ENCODE measurements around the gene CRIP2. TPM values are rescaled to one million over a fixed set of nuclear protein-coding genes. Genes with fewer than 3 reads are reported as not detected.

Gene CRIP2
- total and polyA plus RNA-seq, 10 of the 15 experiments (the other 5 are each of a cell fraction or from before 2014, with no cell fraction given), result 0.04 to 0.62 (median 0.37) TPM; not detected in 5

- CTCF ChIA-PET, result no interaction called here
Observed at GRCh38 chr14:105501504-105502291, 27.1 kb downstream of the CRIP2 start.

DNA sequence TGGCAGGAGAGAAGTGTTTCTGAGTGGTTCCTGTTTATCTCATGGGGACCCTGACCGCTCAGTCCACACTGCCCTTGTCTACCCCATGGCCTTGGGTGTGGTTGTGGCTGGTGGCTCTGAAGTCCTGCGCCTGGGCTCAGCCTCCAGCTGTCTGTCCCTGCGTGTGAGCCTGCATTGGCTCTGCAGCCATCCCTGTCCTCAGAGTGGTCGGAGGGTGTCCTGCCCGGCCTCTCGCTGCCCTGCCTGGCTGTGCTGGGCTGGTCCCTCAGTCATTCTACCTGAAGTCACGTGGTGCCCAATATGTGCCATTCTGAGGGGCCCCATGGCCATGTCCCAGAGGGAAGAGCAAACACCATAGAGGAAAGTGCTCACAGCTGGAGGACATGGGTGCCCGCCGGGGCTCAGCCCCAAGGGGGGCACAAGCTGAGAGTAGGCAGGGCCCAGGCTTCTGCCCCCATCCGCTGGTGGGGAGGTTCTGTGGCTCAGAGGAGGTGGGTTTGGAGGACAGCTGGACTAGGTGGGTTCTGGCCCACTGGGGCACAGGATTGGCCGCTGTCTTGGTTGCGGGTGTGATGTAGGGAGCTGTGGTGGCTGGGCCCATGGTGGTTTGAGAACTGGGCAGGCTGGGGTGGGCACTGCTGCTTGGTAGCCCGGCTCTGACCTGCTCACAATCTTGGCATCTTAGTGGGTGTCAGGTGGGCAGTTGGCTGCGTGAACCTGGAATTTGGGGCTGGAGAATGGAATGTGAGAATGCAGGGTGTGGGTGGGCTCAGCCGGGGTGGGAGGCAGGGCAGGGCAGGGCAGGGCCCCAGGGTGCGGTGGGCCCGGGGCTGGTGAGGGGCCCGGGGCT, 28.1 kb downstream of the CRIP2 start:
- TF ChIP-seq BCL11A (IDR thresholded peaks at IDR 0.05; ENCODE audit: low read depth, low read length), result no peak
- TF ChIP-seq IKZF1 (conservative IDR thresholded peaks at IDR 0.05), result no peak
- TF ChIP-seq USF1 (IDR thresholded peaks at IDR 0.05; ENCODE audit: borderline replicate concordance, extremely low read length, insufficient read depth, low read depth, low read length), result peak; percentile 27
- ChIA-PET POLR2A (no interaction called here), CTCF (no interaction called here), RAD21 (ENCODE audit: unreplicated experiment) (no interaction called here), SMC1A (ENCODE audit: uncharacterized antibody, unreplicated experiment) (no interaction called here)
- intact Hi-C loops (cut with micrococcal nuclease; ENCODE audit: unreplicated experiment) (no loop called here), in situ Hi-C loops (cut with MboI) (no loop called here)
- DNase-seq (ENCODE audit: low read depth, low spot score) (no peak), ATAC-seq (no peak), FAIRE-seq (no peak)
- Histone ChIP-seq H2AFZ (ENCODE audit: control insufficient read depth, low read depth, low read length) (no peak overlapping the region), H3K4me2 (ENCODE audit: control insufficient read depth, insufficient read depth) (no peak overlapping the region), H3K27ac (ENCODE audit: control insufficient read depth, insufficient read depth) (no peak overlapping the region), H3K9ac (ENCODE audit: control insufficient read depth, insufficient read depth, low read length) (no peak overlapping the region), H3K27me3 (replicated peaks in 1 of 2; ENCODE audit: control insufficient read depth in 2 of 2, insufficient read depth in 2 of 2, low read length in 1 of 2) (no peaks in the 10 kb centered on the region; a peak in 1 of 4 replicates), H3K4me1 (ENCODE audit: control insufficient read depth, insufficient read depth, low read length) (no peaks in the 10 kb centered on the region), H3K4me3 (no peak overlapping the region), H3K79me2 (ENCODE audit: control insufficient read depth, insufficient read depth, low read length) (no peaks in the 10 kb centered on the region), H3K9me3 (replicated peaks; ENCODE audit: control insufficient read depth, insufficient read depth, low read length) (no peaks in the 10 kb centered on the region), H4K20me1 (ENCODE audit: control insufficient read depth, insufficient read depth) (no peaks in the 10 kb centered on the region), H3K36me3 (ENCODE audit: control insufficient read depth in 2 of 2, insufficient read depth in 2 of 2, low read length in 1 of 2) (no peaks in the 10 kb centered on the region)
- 78% methylated on average over 13 of the region's 18 CpGs for WGBS (ENCODE audit: insufficient coverage, insufficient replicate concordance, low lambda C conversion rate, missing lambda C conversion rate)
- no TSS peak for BruUV-seq (replicated peaks)

More at GRCh38 chr14:105501504-105502291, 27.1 kb downstream of the CRIP2 start:
- Histone ChIP-seq H3K9ac (ENCODE audit: control insufficient read depth, insufficient read depth, low read length) (no peak overlapping the region), H3K36me3 (ENCODE audit: control insufficient read depth in 2 of 2, insufficient read depth in 2 of 2, low read length in 1 of 2) (no peaks in the 10 kb centered on the region), H3K79me2 (ENCODE audit: control insufficient read depth, insufficient read depth, low read length) (no peaks in the 10 kb centered on the region), H4K20me1 (ENCODE audit: control insufficient read depth, insufficient read depth) (no peaks in the 10 kb centered on the region), H3K27ac (ENCODE audit: control insufficient read depth, insufficient read depth) (no peak overlapping the region), H3K9me3 (replicated peaks; ENCODE audit: control insufficient read depth, insufficient read depth, low read length) (no peaks in the 10 kb centered on the region), H3K4me1 (ENCODE audit: control insufficient read depth, insufficient read depth, low read length) (no peaks in the 10 kb centered on the region), H3K4me3 (no peak overlapping the region), H2AFZ (ENCODE audit: control insufficient read depth, low read depth, low read length) (no peak overlapping the region), H3K27me3 (replicated peaks in 1 of 2; ENCODE audit: control insufficient read depth in 2 of 2, insufficient read depth in 2 of 2, low read length in 1 of 2) (no peaks in the 10 kb centered on the region), H3K4me2 (ENCODE audit: control insufficient read depth, insufficient read depth) (no peak overlapping the region)
- FAIRE-seq (no peak), ATAC-seq (no peak), DNase-seq (ENCODE audit: low read depth, low spot score) (no peak)
- RAD21 ChIA-PET (ENCODE audit: unreplicated experiment), result no interaction called here
- intact Hi-C loops (cut with micrococcal nuclease; ENCODE audit: unreplicated experiment) (no loop called here), in situ Hi-C loops (cut with MboI) (no loop called here)
- SMC1A ChIA-PET (ENCODE audit: uncharacterized antibody, unreplicated experiment), result no interaction called here
- WGBS (ENCODE audit: insufficient coverage, insufficient replicate concordance, low lambda C conversion rate, missing lambda C conversion rate), result 61% methylated on average over 13 of the region's 13 CpGs
- TF ChIP-seq HCFC1 (IDR thresholded peaks at IDR 0.05; ENCODE audit: low read length) (no peak), CHD1 (IDR thresholded peaks at IDR 0.05; ENCODE audit: low read depth, low read length) (no peak), EP300 (IDR thresholded peaks at IDR 0.05; ENCODE audit: borderline replicate concordance in 1 of 2, control insufficient read depth in 1 of 2, low read depth in 2 of 2, low read length in 2 of 2) (no peak), CREB1 (IDR thresholded peaks at IDR 0.05; ENCODE audit: low read depth) (no peak), SUZ12 (IDR thresholded peaks at IDR 0.05; ENCODE audit: unreplicated experiment) (no peak)
- POLR2A ChIA-PET, result no interaction called here
- BruUV-seq (replicated peaks), result no TSS peak
